ENCODE measurements around the gene ARFGAP1. TPM values are rescaled to one million over a fixed set of nuclear protein-coding genes. Genes with fewer than 3 reads are reported as not detected.

Gene ARFGAP1
- total RNA-seq, 1 donor from 2014 or later: 78.6 TPM

Other genes with a start within 250 kb of the ARFGAP1 start
- gene YTHDF1, start 56.7 kb upstream of the ARFGAP1 start, total RNA-seq: 20.4 and 30.5 TPM in 2 replicates
- gene BIRC7, start 36.9 kb upstream of the ARFGAP1 start, total RNA-seq: 1.1 and 10.6 TPM in 2 replicates
- 1.4 and 4.0 TPM in 2 replicates for gene NKAIN4, start 18.4 kb upstream of the ARFGAP1 start, total RNA-seq
- not detected in 2 replicates for gene COL20A1, start 20.4 kb downstream of the ARFGAP1 start, total RNA-seq
- gene CHRNA4, start 88.5 kb downstream of the ARFGAP1 start, total RNA-seq: not detected in 2 replicates
- 0.14 TPM in 1 of 2 replicates, not detected in the other for gene KCNQ2, start 199.8 kb downstream of the ARFGAP1 start, total RNA-seq
- gene EEF1A2, start 226.3 kb downstream of the ARFGAP1 start, total RNA-seq: 1.2 and 20.0 TPM in 2 replicates
- 99.3 and 247 TPM in 2 replicates for gene PPDPF, start 248.0 kb downstream of the ARFGAP1 start, total RNA-seq